HEK293T (cell line): ENCODE measurements around the gene GRID2.

ENCODE experiments used
- CTCF ChIA-PET: fragments of 350-600 bp; formaldehyde crosslinking; extraction: SDS; loops from one replicate; lab custom pipeline; 2021; ENCODE audit warnings: antibody characterized with exemption, inconsistent platforms; lab: Yijun Ruan, JAX
- POLR2A ChIA-PET: fragments of 350-600 bp; formaldehyde crosslinking; extraction: SDS; loops from one replicate; lab custom pipeline; 2020; ENCODE audit warnings: antibody characterized with exemption, inconsistent platforms; lab: Yijun Ruan, JAX
- DNase-seq: peaks from one replicate; pipeline ENCODE4 v3.0.0; 2012; ENCODE audit warnings: mixed read lengths; ENCODE audit errors: extremely low spot score
- ARNT ChIP-seq: fragments of 450-650 bp; IDR thresholded peaks from 2 replicates; pipeline ENCODE4 v1.6.1; 2017; ENCODE audit warnings: mild to moderate bottlenecking
- BHLHE40 ChIP-seq: fragments of 450-650 bp; IDR thresholded peaks from 2 replicates; pipeline ENCODE4 v1.6.1; 2016; ENCODE audit warnings: mild to moderate bottlenecking, moderate library complexity, borderline replicate concordance
- CTBP1 ChIP-seq: fragments of 450-650 bp; IDR thresholded peaks from 2 replicates; pipeline ENCODE4 v1.6.1; 2016; ENCODE audit warnings: borderline replicate concordance
- ELF4 ChIP-seq: fragments of 450-650 bp; IDR thresholded peaks from 2 replicates; pipeline ENCODE4 v1.6.1; 2017; ENCODE audit warnings: antibody characterized with exemption
- FOXA1 ChIP-seq: fragments of 450-650 bp; IDR thresholded peaks from 2 replicates; pipeline ENCODE4 v1.6.1; 2016; ENCODE audit warnings: mild to moderate bottlenecking
- FOXK2 ChIP-seq: fragments of 450-650 bp; IDR thresholded peaks from 2 replicates; pipeline ENCODE4 v1.6.1; 2016; ENCODE audit warnings: mild to moderate bottlenecking
- FOXM1 ChIP-seq: fragments of 450-650 bp; IDR thresholded peaks from 2 replicates; pipeline ENCODE4 v1.6.1; 2017; ENCODE audit warnings: mild to moderate bottlenecking, borderline replicate concordance
- HDGF ChIP-seq: fragments of 450-650 bp; IDR thresholded peaks from 2 replicates; pipeline ENCODE4 v1.6.1; 2017; ENCODE audit warnings: antibody characterized with exemption, borderline replicate concordance
- L3MBTL2 ChIP-seq: fragments of 450-650 bp; conservative IDR thresholded peaks from 2 replicates; pipeline ENCODE4 v1.6.1; 2016; ENCODE audit warnings: mild to moderate bottlenecking
- LEF1 ChIP-seq: fragments of 450-650 bp; IDR thresholded peaks from 2 replicates; pipeline ENCODE4 v1.6.1; 2017; ENCODE audit warnings: mild to moderate bottlenecking, borderline replicate concordance
- NFRKB ChIP-seq: fragments of 450-650 bp; IDR thresholded peaks from 2 replicates; pipeline ENCODE4 v1.6.1; 2016; ENCODE audit warnings: mild to moderate bottlenecking, moderate library complexity
- SP1 ChIP-seq: fragments of 450-650 bp; IDR thresholded peaks from 2 replicates; pipeline ENCODE4 v1.6.1; 2017
- SUZ12 ChIP-seq: fragments of 450-650 bp; IDR thresholded peaks from 2 replicates; pipeline ENCODE4 v1.6.1; 2016; ENCODE audit warnings: mild to moderate bottlenecking
- TARDBP ChIP-seq: fragments of 450-650 bp; IDR thresholded peaks from 2 replicates; pipeline ENCODE4 v1.6.1; 2016
- ZNF384 ChIP-seq: fragments of 450-650 bp; IDR thresholded peaks from 2 replicates; pipeline ENCODE4 v1.6.1; 2016
- TF ChIP-seq, protein P1 (sequence below): fragments of 450-650 bp; IDR thresholded peaks from 2 replicates; pipeline ENCODE4 v1.6.1; 2016

Gene GRID2

DNA sequence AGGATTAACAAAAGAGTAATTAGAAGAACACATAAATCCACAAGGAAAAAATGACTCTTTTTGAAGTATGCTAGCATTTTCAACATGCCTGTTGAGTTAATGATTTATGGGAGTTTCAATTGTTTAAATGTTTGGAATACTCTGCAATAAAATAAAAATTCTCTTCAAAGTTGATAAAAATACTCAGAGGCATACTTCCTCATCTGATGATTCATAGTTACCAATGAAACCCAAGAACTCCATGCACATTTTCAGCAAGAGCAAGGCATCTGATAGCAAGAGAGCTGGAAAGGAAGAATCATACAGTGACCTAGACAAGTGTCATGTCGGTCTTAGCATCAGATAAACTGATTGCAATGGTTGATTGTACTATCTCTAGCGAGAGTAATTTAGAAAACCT, 1081.1 kb downstream of the GRID2 start:
- DNase-seq = no peak
- ChIA-PET POLR2A (no interaction called here), CTCF (no interaction called here)
- TF ChIP-seq ELF4 = no peak
- TF ChIP-seq ARNT = no peak
- TF ChIP-seq FOXA1 = no peak
- no peak for TF ChIP-seq L3MBTL2
- TF ChIP-seq SP1 = no peak
- no peak for TF ChIP-seq SUZ12
- TF ChIP-seq, protein P1, sequence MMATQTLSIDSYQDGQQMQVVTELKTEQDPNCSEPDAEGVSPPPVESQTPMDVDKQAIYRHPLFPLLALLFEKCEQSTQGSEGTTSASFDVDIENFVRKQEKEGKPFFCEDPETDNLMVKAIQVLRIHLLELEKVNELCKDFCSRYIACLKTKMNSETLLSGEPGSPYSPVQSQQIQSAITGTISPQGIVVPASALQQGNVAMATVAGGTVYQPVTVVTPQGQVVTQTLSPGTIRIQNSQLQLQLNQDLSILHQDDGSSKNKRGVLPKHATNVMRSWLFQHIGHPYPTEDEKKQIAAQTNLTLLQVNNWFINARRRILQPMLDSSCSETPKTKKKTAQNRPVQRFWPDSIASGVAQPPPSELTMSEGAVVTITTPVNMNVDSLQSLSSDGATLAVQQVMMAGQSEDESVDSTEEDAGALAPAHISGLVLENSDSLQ = peak; percentile 32; the same call in 1 of the 2 replicates
- TF ChIP-seq FOXK2 = no peak

DNA sequence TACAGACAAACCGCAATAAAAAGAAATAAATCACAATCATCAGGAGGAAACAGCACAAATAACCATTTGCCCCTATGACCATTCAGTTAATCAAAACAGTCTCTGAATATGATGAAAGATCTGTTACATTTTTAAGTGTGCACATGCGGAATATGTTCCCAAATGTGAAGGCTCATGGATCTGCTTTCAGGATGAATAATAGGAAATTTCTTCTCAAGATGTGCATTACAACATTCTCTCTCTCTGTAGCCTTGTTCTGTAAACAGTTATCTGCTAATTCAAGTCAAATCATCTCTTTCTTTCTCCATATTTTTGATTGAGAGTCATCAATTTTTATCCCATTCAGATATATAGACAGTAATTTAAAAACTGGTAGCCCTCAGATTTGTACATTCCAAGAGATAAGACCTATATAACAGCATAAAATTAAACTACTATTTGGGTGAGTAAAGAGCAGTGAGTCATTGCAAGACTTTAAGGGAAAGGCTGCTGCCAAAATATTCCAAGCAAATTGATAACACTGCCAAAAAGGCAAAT, 1090.8 kb downstream of the GRID2 start:
- CTCF ChIA-PET = no interaction called here
- DNase-seq = no peak
- TF ChIP-seq SUZ12 = no peak
- POLR2A ChIA-PET = no interaction called here

DNA sequence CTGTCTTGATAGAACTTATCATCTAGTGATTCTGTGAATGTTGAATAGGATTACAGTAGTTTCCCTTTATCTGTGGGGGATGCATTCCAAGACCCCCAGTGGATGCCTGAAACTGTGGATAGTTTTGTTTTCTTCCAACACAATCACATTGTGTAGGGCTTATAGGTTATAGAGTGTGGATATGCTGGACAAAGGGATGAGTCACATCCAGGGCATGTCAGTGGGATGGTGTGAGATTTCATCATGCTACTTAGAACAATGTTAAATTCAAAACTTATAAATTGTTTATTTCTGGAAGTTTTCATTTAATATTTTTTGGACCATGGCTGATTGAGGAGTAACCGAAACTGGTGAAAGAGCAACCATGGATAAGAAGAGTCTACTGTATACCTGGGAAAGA, 1092.5 kb downstream of the GRID2 start:
- no peak for DNase-seq
- CTCF ChIA-PET = no interaction called here
- POLR2A ChIA-PET = no interaction called here
- no peak for TF ChIP-seq BHLHE40
- TF ChIP-seq HDGF = no peak
- TF ChIP-seq, protein P1 = no peak
- TF ChIP-seq FOXM1 = no peak
- TF ChIP-seq LEF1 = no peak
- no peak for TF ChIP-seq NFRKB
- no peak for TF ChIP-seq CTBP1
- TF ChIP-seq ELF4 = no peak
- no peak for TF ChIP-seq SUZ12

DNA sequence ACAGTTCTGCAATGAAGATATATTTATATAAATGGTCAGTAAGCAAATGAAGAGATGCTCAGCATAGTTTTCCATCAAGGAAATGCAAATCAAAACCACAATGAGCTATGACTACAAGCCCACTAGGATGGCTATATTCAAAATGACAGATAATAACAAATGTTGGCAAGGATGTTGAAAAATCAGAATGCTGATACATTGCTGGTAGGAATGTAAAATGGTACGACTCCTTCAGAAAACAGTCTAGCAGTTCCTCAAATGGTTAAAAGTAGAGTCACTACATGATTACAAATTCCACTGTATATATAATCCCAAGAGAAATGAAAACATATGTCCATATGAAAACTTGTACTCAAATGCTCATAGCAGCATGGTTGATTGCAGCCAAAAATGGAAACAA, 1099.8 kb downstream of the GRID2 start:
- no peak for DNase-seq
- POLR2A ChIA-PET = no interaction called here
- CTCF ChIA-PET = no interaction called here
- TF ChIP-seq SP1 (no peak), ZNF384 (no peak), FOXM1 (no peak), LEF1 (no peak), BHLHE40 (no peak), HDGF (no peak), ARNT (no peak), TARDBP (no peak), SUZ12 (no peak), CTBP1 (no peak), L3MBTL2 (no peak), FOXK2 (no peak), ELF4 (no peak), NFRKB (no peak), FOXA1 (no peak)
- TF ChIP-seq, protein P1 = no peak

DNA sequence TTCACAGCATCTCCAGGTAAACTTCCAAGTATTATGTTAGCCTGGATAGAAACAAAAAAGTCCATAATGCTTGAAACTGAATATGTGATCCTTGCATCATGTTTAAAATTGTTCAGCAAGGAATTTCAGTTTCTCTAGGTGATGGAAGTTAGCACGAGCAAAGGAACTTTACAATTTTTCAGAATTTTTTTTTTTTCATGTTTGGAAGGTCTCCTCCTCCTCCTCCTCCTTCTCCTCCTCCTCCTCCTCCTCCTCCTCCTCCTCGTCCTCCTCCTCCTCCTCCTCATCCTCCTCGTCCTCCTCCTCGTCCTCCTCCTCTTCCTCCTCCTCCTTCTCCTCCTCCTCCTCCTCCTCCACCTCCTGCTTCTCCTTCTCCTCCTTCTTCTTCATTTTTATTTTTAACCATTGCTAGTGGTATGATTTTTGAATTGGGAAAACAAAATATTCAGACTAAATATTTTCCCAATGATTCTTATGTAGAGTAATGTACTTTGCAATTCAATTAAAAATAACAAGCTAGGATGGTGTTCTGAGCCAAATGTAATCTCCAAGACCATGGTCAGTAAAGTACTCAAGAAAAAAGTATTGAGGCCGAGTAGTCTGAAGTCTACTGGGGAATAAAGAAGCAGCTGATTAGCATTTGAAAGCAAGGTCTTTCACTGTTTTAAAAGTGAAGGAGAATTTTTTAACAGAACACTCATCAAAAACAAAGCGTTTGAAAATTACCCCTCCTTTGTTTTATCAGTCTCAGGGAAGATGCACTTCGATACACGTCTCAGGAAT, 1103.9 kb downstream of the GRID2 start:
- ChIA-PET CTCF (no interaction called here), POLR2A (no interaction called here)
- no peak for TF ChIP-seq FOXM1
- no peak for TF ChIP-seq L3MBTL2
- TF ChIP-seq CTBP1 = no peak
- TF ChIP-seq, protein P1 = no peak
- TF ChIP-seq SUZ12 = no peak
- TF ChIP-seq HDGF = no peak
- no peak for TF ChIP-seq TARDBP
- no peak for TF ChIP-seq NFRKB
- TF ChIP-seq LEF1 = no peak
- no peak for TF ChIP-seq ELF4
- TF ChIP-seq ZNF384 = no peak
- DNase-seq = no peak

DNA sequence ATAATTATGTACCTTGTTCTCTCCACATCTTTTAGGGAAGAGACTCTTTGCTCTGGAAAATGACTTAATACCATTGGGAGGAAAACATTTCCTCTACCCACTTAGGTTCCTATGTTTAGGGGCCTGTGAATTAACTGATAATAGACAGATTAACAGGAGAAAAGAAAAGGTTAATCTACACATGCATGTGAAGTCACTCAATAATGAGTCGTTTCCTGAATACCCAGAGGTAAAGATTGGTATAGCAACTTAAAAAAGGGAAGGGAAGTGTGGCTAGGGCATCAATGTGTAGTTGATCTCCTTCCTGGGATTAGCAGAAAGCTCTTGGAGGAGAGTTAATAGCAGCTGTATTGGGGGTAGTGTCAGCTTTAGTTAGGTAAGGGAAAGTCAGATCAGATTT, 1105.3 kb downstream of the GRID2 start:
- no peak for DNase-seq

More for the DNA sequence above, 1105.3 kb downstream of the GRID2 start:
- ChIA-PET POLR2A (no interaction called here), CTCF (no interaction called here)
- TF ChIP-seq ELF4 = no peak
- no peak for TF ChIP-seq TARDBP
- TF ChIP-seq SP1 = no peak
- TF ChIP-seq ZNF384 = no peak
- TF ChIP-seq BHLHE40 = no peak
- TF ChIP-seq LEF1 = no peak
- TF ChIP-seq L3MBTL2 = no peak
- TF ChIP-seq HDGF = no peak
- no peak for TF ChIP-seq FOXK2
- TF ChIP-seq FOXA1 = no peak
- TF ChIP-seq SUZ12 = no peak
- TF ChIP-seq ARNT = no peak
- TF ChIP-seq CTBP1 = no peak
- TF ChIP-seq NFRKB = no peak
- TF ChIP-seq, protein P1 = no peak
- TF ChIP-seq FOXM1 = no peak
